GM21717 (cell line): Measurements from ENCODE around the gene PLCH2.
"Not testable (repeated sequence)": the region's sequence is repeated elsewhere in the genome, so short reads cannot be mapped to it uniquely, and the experiment has no call there.

ENCODE experiments used
- ATAC-seq: cut with Tn5 transposase; IDR thresholded peaks from one replicate; pipeline ENCODE4 v1.9.1; 2021; ENCODE audit warnings: mild to moderate bottlenecking, moderate library complexity; ENCODE audit not compliant: unreplicated experiment

PLCH2 gene

DNA sequence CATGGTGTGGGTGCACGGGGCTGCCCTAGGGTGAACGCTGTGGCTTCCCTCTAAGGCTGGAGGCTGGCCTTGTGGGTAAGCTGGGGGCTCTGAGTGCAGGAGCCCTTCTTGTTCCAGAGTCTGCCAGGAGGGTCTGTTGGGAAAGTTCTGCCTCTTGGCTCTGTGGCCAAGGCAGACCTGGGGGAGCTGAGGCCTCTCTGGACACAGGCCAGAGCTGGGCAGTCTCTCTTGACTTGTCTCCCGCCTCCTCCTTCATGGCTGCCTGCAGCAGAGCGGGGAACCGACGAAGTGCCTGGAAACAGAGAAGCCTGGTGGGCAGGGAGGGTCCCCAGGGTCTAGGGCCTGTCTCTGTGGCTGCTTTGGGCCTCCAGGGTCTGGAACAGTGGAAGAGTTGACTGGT lies 33.4 kb upstream of the PLCH2 start:
- ATAC-seq: no peak

DNA sequence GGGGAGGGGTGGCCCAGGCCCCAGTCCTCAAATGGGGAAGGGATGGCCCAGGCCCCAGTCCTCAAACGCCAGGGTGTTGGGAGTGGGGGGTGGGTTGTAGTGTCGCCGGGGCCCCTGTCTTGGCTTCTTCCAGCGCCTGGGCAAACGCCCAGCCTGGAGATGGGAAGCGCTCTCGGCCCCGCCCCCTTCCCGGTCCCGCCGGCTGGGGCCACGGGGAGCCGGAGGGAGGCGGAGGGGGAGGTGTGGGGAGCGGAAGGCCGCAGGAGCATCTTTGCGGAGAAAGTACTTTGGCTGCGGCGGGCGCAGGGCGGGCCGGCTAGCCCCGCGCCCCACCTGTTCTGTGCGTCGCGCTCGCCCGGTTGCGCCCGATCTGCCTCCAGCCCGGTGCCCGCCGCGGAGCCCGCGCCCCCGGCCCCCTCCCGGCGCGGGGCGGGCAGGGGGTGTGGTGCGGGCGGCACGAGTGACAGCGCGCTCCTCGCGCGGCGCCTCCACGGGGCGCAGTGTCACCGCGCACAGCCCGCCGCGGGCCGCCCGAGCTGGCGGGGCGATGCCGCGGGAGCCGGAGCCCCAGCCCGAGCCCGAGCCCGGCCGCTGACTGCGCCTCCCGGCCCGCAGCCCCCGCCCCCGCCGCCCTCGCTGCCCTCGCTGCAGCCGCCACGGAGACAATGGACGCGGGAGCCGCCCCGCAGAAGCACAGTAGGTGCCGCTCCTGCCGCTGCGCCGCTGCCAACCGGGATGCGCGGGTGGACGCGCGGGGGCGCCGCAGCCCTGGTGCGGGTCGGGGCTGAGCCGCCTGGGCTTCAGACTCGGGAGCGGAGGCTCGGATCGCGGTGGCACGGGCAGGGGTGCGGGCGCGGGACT lies 32.6 kb upstream of the PLCH2 start:
- ATAC-seq: no peak

DNA sequence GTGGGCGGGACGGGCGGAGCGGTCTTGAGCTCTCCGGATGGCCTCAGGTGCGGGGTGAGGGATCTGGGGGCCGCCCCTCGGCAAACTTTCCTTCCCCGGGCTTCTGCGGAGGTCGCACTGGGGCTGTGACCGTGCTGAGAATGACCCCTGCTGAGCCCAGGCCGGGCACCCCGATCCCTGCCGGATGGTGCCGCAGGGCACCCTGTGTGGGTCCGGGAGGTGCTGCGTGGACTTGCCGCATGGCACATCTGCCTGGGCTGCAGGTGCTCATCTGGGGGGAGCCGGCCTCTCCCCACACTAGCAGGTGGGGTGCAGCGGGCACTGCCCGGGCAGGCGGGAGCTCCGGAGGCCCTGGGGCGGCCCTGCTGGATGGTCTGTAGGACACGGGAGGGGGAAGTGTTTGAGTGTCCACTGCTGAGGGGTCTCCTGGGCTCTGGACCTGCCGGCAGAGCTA lies 31.9 kb upstream of the PLCH2 start:
- ATAC-seq: no peak

GRCh38 chr1:2445162-2445822 lies 30.8 kb upstream of the PLCH2 start:
- no peak for ATAC-seq

DNA sequence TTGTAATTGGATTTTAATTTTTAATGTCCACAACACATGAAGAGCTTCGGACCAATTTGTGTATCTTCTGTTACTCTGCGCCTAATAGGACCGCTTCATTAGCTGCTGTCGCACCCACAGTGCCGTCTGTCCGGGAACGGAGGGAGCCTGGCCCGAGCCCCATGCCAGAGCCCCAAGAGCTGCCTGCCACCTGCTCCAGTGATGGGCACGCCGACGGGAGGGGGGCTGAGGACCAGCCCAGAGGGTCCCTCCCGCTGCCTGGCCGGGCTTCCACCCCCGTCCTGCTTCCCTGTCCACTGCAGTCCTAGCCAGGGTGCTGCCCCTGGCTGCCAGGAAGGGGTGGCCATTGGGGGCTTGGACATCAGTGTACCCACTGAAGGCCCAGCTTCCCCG lies 30.3 kb upstream of the PLCH2 start:
- no peak for ATAC-seq

- ATAC-seq: no peak
These were observed 29.7 kb upstream of the PLCH2 start for GRCh38 chr1:2446394-2446793.

DNA sequence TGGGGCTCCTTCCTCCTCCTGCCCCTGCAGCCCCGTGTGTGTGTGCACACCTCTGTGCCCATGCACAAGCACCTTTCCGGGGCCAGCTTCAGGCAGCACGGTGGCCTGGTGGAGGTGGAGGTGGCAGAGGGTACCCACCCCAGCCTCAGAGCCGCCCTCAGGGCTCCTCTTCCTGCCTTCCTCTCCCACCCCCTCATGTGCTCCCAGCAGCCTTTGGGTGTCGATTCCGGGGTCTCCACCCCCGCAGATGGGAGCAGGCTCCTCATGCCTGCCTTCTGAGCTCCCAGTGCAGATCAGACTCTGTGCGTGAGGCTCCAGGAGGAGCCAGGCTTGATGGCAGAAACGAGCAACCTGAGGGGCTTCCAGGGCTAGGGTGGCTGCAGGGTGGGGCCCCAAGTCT lies 29.2 kb upstream of the PLCH2 start:
- no peak for ATAC-seq

- ATAC-seq: no peak
These were observed 28.6 kb upstream of the PLCH2 start for GRCh38 chr1:2447276-2448097.

- no peak for ATAC-seq
These were observed 28.0 kb upstream of the PLCH2 start for GRCh38 chr1:2448098-2448445.

DNA sequence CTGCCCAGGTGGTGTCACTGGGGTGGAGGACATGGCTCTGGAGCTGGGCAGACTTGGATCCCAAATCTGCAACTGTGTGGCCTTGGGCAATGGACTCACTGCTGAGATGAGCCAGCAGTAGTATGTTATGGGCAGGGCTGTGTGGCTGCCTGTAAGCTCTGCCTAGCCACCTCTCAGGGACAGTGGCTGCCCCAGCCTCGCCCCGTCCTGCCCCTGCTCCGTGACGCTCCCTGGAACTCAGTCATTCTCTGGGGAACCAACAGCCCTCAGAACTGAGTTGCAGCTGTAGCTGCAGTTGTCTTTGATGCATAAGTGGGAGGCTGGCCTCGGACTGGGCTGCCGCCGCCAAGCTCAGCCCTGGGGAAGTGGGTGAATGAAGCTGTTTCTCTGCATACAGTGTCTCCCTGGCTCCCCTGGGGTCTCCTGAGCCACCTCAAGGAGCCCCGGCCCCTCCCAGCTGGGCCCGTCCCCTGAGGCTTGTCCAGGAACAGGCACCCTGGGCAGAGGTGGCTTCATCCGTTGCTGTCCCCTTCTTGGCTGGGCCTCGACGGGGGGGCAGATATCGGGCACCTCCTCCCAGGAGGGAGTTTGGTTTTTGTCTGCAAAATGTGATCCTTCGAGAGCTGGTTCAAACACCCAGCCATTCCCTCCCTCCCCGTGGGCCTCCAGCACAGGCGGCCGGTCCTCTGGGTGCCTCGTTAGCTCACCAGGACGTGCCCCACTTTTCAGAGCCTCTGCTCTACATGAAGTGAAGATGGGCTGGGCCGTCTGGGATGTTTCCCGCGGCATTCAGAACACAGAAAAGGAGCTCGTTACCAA lies 26.2 kb upstream of the PLCH2 start:
- no peak for ATAC-seq

DNA sequence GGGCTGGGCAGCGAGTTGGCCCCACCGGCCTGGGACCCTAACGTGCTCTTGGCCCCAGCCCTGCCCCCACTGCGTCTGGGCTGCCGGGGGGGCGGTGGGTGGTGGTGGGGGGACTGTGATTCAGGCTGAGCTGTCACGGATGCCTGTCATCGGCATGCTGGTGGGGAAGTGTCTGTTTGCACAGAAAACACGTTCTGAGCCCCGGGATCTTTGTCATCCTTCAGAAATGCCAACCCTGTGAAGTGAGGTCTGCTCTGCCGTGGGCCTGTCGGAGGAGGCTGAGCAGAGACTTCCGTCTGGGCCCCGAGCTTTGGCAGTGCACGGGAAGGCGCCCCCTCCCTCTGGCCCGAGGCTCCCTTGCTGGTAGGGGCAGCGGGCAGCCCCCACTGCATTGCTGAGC lies 24.3 kb upstream of the PLCH2 start:
- no peak for ATAC-seq

DNA sequence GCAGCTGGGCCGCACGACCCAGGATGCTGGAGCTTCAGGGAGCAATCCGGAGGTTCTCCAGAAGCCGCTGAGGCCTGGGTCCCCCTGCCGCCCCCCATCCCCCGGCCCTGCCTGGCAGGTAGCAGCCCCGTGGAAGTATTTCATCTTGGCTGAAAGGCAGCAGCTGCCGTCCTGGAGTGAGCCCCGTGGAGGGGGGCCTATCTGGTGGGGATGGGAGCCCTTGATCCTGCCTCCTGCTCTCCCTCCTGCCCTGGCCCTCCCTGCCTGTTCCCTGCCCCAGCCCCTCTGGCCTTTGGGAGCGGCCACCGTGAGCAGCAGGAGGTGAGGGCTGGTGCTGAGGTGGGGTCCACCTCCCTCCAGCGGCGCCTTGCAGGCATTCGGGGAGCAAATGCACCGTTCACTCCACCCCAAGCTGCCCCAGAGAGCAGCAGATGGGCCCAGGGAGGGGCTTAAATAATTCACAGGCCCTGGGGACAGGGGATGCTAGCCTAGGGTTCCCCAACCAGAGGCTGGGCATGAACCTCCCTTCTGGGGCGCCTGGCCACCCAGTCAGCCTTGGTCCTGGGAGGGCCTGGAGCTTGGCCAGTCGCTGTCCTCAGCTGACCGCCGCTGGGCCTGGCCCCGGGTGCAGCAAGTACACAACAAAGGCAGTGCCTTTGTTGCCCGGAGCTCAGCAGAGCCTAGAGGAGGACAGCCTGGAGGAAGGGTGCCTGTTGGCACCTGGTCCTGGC lies 23.7 kb upstream of the PLCH2 start:
- no peak for ATAC-seq

GRCh38 chr1:2452932-2453315 lies 23.2 kb upstream of the PLCH2 start:
- no peak for ATAC-seq

DNA sequence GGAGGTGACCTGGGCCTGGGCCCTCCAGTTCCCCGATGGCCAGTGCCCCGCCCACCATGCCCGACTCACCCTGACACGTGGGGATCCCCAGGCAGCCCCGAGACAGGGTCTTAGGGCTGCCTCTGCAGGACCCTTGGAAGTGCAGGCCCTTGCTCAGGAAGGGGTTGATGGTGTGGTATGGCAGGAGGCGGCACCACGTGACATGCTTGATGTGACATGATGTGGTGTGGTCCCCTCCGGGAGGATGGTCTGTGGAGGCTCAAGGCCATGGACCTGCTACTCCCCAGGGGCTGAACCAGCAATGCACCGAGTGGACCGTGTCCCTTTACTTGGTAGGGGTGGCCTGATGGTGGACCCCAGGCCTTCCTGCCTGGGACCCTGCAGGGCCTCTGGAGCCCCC lies 21.9 kb upstream of the PLCH2 start:
- no peak for ATAC-seq

GRCh38 chr1:2455757-2456156 lies 20.3 kb upstream of the PLCH2 start:
- ATAC-seq: no peak

- no peak for ATAC-seq
These were observed 18.6 kb upstream of the PLCH2 start for GRCh38 chr1:2457444-2457843.

GRCh38 chr1:2458687-2459086 lies 17.4 kb upstream of the PLCH2 start:
- no peak for ATAC-seq

DNA sequence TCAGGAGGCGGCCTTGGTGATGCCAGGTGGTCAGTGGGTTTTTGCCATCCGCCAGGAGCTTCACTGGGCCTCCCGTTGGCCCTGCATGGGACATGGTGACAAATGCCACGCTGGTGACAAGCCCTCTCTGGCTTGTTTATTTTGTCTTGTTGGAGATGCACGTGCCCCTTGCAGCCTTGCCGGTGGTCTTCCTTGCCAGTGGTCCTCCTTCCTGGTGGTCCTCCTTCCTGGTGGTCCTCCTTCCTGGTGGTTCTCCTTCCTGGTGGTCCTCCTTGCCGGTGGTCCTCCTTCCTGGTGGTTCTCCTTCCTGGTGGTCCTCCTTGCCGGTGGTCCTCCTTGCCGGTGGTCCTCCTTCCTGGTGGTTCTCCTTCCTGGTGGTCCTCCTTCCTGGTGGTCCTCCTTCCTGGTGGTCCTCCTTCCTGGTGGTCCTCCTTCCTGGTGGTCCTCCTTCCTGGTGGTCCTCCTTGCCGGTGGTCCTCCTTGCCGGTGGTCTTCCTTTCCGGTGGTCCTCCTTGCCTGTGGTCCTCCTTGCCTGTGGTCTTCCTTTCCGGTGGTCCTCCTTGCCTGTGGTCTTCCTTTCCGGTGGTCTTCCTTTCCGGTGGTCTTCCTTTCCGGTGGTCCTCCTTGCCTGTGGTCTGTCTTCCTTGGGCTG lies 16.9 kb upstream of the PLCH2 start:
- ATAC-seq: not testable (repeated sequence)

GRCh38 chr1:2459757-2460156 lies 16.3 kb upstream of the PLCH2 start:
- ATAC-seq: no peak

DNA sequence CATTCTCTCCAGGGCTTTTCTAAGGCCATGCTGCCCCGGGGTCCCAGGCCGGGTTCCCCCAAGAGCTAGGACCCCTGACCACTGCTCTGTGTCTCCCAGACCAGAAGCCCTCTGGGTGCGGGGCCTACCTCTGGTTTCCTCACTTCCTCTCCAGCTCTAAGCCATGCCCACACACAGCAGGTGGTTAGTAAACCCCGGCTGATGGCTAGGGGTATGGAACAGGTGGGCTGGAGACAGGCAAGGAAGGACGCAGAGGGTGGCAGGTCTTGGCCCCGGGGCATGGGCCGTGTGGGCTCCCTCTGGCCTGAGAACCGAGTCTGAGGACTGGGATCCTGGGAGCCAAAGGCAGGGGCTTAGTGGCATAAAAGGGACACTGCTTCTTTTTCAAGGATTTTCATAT lies 15.9 kb upstream of the PLCH2 start:
- ATAC-seq: no peak
